B cell (primary cell): ENCODE measurements around the gene CIP2A. TPM values are rescaled to one million over a fixed set of nuclear protein-coding genes. Genes with fewer than 3 reads are reported as not detected.

Experiments
- ATAC-seq: fragments of 200-7000 bp; cut with Tn5 transposase; one replicate; pipeline ENCODE4 v1.10.0; 2021; ENCODE audit warnings: low read depth, mild to moderate bottlenecking, moderate number of reproducible peaks, moderate library complexity
- CTCF ChIA-PET: fragments of 350-600 bp; sonication (Branson Sonifier 250); formaldehyde crosslinking; loops from one replicate; lab custom pipeline; 2021; ENCODE audit warnings: antibody characterized with exemption, inconsistent platforms; lab: Charles Lee
- POLR2A ChIA-PET: fragments of 350-600 bp; sonication (Branson Sonifier 250); formaldehyde crosslinking; loops from one replicate; lab custom pipeline; 2021; ENCODE audit warnings: antibody characterized with exemption; lab: Charles Lee
- DNase-seq: peaks from one replicate; pipeline ENCODE4 v3.0.0; 2013
- H2AFZ ChIP-seq: 2 replicates; pipeline ENCODE4 v1.6.1; 2012; ENCODE audit warnings: mild to moderate bottlenecking, low read depth, low read length; ENCODE audit not compliant: insufficient read depth, poor library complexity, severe bottlenecking
- H3K27ac ChIP-seq, 2 donors: 1 replicate in 1 of 2; 2 replicates in 1 of 2; pipeline ENCODE4 v1.5.1; 2012 to 2013; ENCODE audit warnings: low read length in 2 of 2, mild to moderate bottlenecking in 2 of 2, moderate library complexity in 1 of 2
- H3K27me3 ChIP-seq, 4 experiments: fragments of 200-600 bp in 1 of 4; sonication (generic) in 1 of 4; replicated peaks in 1 of 4; 1 replicate in 2 of 4; 2 replicates in 2 of 4; pipeline versions ENCODE4 v1.6.1 to v1.7.0; 2013 to 2016; ENCODE audit warnings: low read length in 3 of 4, mild to moderate bottlenecking in 2 of 4, mixed read lengths in 1 of 4, moderate library complexity in 1 of 4; ENCODE audit not compliant: insufficient read depth in 4 of 4, control insufficient read depth in 3 of 4; ENCODE audit errors: control extremely low read depth in 1 of 4
- H3K36me3 ChIP-seq, 2 experiments: replicated peaks in 1 of 2; 1 replicate in 1 of 2; 2 replicates in 1 of 2; pipeline versions ENCODE4 v1.6.1 to v1.7.1; 2013; ENCODE audit warnings: low read length in 1 of 2; ENCODE audit not compliant: insufficient read depth in 2 of 2, control insufficient read depth in 1 of 2; ENCODE audit errors: control extremely low read depth in 1 of 2, extremely low read depth in 1 of 2
- H3K4me1 ChIP-seq, 2 donors: fragments of 200-600 bp in 1 of 2; sonication (generic) in 1 of 2; 1 replicate in 1 of 2; 2 replicates in 1 of 2; pipeline versions ENCODE4 v1.5.1 to v1.6.1; 2013 to 2017; ENCODE audit warnings: low read length in 2 of 2; ENCODE audit not compliant: control insufficient read depth in 2 of 2, insufficient read depth in 2 of 2
- H3K4me2 ChIP-seq: replicated peaks from 2 replicates; pipeline ENCODE3; 2012; ENCODE audit warnings: mild to moderate bottlenecking, low read depth, low read length; ENCODE audit not compliant: poor library complexity, severe bottlenecking
- H3K4me3 ChIP-seq, 5 experiments: fragments of 200-600 bp in 1 of 5; sonication (generic) in 1 of 5; 1 replicate in 3 of 5; 2 replicates in 2 of 5; pipeline versions ENCODE4 v1.5.1 to v1.7.0; 2011 to 2016; ENCODE audit warnings: low read length in 4 of 5, mild to moderate bottlenecking in 4 of 5, low read depth in 2 of 5, control low read depth in 1 of 5, moderate library complexity in 1 of 5; ENCODE audit not compliant: insufficient read depth in 1 of 5; ENCODE audit errors: control extremely low read depth in 1 of 5, extremely low read depth in 1 of 5
- H3K79me2 ChIP-seq: fragments of 200-600 bp; sonication (generic); one replicate; pipeline ENCODE4 v1.6.0; 2016; ENCODE audit warnings: low read length; ENCODE audit not compliant: control insufficient read depth, insufficient read depth
- H3K9ac ChIP-seq: fragments of 200-600 bp; sonication (generic); 2 replicates; pipeline ENCODE4 v1.6.1; 2017; ENCODE audit warnings: mild to moderate bottlenecking, low read length, moderate library complexity
- H3K9me3 ChIP-seq, 3 donors: one replicate each; pipeline versions ENCODE4 v1.6.1 to v1.7.1; 2013; ENCODE audit warnings: low read length in 2 of 3; ENCODE audit not compliant: control insufficient read depth in 2 of 3, insufficient read depth in 1 of 3; ENCODE audit errors: control extremely low read depth in 1 of 3
- H4K20me1 ChIP-seq: 2 replicates; pipeline ENCODE4 v1.6.0; 2012; ENCODE audit warnings: mild to moderate bottlenecking, low read length; ENCODE audit not compliant: insufficient read depth, control insufficient read depth, poor library complexity, severe bottlenecking
- H3K27ac Mint-ChIP-seq: one replicate; pipeline ENCODE4 v1.8.0; 2021; ENCODE audit warnings: mixed read lengths
- H3K27me3 Mint-ChIP-seq: one replicate; pipeline ENCODE4 v1.8.0; 2021; ENCODE audit warnings: mixed read lengths
- H3K4me1 Mint-ChIP-seq: one replicate; pipeline ENCODE4 v1.8.0; 2021; ENCODE audit warnings: mixed read lengths
- H3K4me3 Mint-ChIP-seq: one replicate; pipeline ENCODE4 v1.8.0; 2021; ENCODE audit warnings: mixed read lengths
- H3K9me3 Mint-ChIP-seq: one replicate; pipeline ENCODE4 v1.8.0; 2022; ENCODE audit warnings: mixed read lengths; ENCODE audit not compliant: insufficient read depth
- EZH2 ChIP-seq: IDR thresholded peaks from 2 replicates; pipeline ENCODE4 v1.6.1; 2012; ENCODE audit warnings: borderline replicate concordance, low read depth, mild to moderate bottlenecking, moderate library complexity, low read length; ENCODE audit not compliant: insufficient read depth, poor library complexity, severe bottlenecking
- WGBS: methylation state at CpG from one replicate; pipeline ENCODE4 v1.1.5; 2013; ENCODE audit warnings: missing lambda C conversion rate; ENCODE audit not compliant: insufficient coverage; 5-methylcytosine and 5-hydroxymethylcytosine counted together
- intact Hi-C: fragments of 100-400 bp; cut with micrococcal nuclease; formaldehyde crosslinking; loops from one replicate; pipeline ENCODE4 v1.10.0; 2022
- polyA plus RNA-seq: library from polyadenylated mRNA; depleted of rRNA; stranded (reverse); fragments of >200 nt; gene quantifications from 2 replicates; pipeline ENCODE4 v1.2.3, GENCODE V29; 2012
- total RNA-seq, 2 donors: library from RNA; stranded (reverse); fragments of 120-200 nt in 1 of 2; gene quantifications; 1 replicate in 1 of 2; 2 replicates in 1 of 2; pipeline versions ENCODE4 v1.2.3 to v1.2.4, GENCODE V29; 2013 to 2022
- TF ChIP-seq, protein P1 (sequence below): fragments of 200-600 bp; IDR thresholded peaks from one replicate; pipeline ENCODE4 v1.8.0; 2022; ENCODE audit warnings: antibody characterized with exemption, mild to moderate bottlenecking

CIP2A gene
- total and polyA plus RNA-seq, 2 donors (not counting 1 experiment from before 2014, with no cell fraction given): 2.3 to 11.0 TPM

DNA sequence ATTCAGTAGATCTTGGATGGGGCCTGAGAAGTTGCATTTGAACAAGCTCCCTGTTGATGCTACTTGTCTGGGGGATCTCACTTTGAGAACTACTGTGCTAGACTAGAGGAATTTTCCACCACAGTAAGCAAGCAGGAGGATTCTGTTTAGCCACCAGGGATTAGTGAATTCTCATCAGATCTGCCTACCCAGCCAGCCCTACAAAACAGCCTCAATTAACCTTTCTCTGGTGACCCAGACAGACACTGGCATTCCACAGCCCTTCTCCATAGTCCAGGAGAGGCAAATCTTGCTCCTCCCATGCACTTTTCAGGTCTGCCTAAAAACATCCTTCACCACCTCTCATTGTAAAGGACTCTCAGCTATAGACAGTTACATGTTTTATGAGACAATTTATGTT lies 62.1 kb downstream of the CIP2A start:
- CTCF ChIA-PET: interaction anchor here (1.0 to 2.7 kb wide), 2 partner anchors 8 to 26 kb away, joined by 4 to 6 read pairs; no protein-coding TSS in a partner anchor
- Histone ChIP-seq H3K4me2 (no peak overlapping the region), H4K20me1 (no peaks in the 10 kb centered on the region), H3K4me3 (no peak overlapping the region), H3K27me3 (peaks cover 0 to 4% (median 0%) of the 10 kb centered on the region in 4 experiments), H2AFZ (no peak overlapping the region), H3K9me3 (no peaks in the 10 kb centered on the region), H3K4me1 (peaks cover 2 to 7% of the 10 kb centered on the region in 2 donors), H3K9ac (no peak overlapping the region), H3K36me3 (no peaks in the 10 kb centered on the region), H3K27ac (no peak overlapping the region), H3K79me2 (no peaks in the 10 kb centered on the region)
- Mint-ChIP-seq H3K4me3 (no peak overlapping the region), H3K4me1 (peaks cover 9% of the 10 kb centered on the region), H3K9me3 (no peaks in the 10 kb centered on the region), H3K27ac (no peak overlapping the region), H3K27me3 (peaks cover 14% of the 10 kb centered on the region)
- ATAC-seq (no peak), DNase-seq (no peak)
- intact Hi-C loops: no loop called here
- TF ChIP-seq EZH2: no peak
- TF ChIP-seq, protein P1, sequence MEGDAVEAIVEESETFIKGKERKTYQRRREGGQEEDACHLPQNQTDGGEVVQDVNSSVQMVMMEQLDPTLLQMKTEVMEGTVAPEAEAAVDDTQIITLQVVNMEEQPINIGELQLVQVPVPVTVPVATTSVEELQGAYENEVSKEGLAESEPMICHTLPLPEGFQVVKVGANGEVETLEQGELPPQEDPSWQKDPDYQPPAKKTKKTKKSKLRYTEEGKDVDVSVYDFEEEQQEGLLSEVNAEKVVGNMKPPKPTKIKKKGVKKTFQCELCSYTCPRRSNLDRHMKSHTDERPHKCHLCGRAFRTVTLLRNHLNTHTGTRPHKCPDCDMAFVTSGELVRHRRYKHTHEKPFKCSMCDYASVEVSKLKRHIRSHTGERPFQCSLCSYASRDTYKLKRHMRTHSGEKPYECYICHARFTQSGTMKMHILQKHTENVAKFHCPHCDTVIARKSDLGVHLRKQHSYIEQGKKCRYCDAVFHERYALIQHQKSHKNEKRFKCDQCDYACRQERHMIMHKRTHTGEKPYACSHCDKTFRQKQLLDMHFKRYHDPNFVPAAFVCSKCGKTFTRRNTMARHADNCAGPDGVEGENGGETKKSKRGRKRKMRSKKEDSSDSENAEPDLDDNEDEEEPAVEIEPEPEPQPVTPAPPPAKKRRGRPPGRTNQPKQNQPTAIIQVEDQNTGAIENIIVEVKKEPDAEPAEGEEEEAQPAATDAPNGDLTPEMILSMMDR: no peak
- POLR2A ChIA-PET: no interaction called here

DNA sequence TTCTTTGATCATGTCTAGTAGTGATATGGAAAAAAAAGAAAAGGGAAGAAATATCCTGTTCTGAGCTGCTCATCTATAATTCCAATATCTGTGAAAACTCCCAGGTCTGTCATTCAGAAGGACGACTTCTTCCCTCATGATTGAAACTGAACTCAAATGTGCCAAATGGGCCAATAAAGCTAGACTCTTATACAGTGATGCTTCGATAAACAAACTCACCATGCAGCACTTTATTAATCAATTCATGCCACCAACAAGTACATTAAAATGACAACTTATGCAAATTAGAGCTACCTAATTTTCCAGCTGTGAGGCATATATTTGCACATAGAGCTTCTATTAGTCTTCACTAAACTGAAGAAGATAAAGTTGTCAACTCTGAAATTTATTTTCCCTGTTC lies 63.3 kb downstream of the CIP2A start:
- POLR2A ChIA-PET: no interaction called here
- Histone ChIP-seq H3K27me3 (peaks cover 0 to 4% (median 0%) of the 10 kb centered on the region in 4 experiments), H3K4me2 (no peak overlapping the region), H3K9ac (no peak overlapping the region), H4K20me1 (no peaks in the 10 kb centered on the region), H3K79me2 (no peaks in the 10 kb centered on the region), H3K4me3 (no peak overlapping the region), H3K27ac (no peak overlapping the region), H3K4me1 (peaks cover 2 to 7% of the 10 kb centered on the region in 2 donors), H3K9me3 (no peaks in the 10 kb centered on the region), H3K36me3 (no peaks in the 10 kb centered on the region), H2AFZ (no peak overlapping the region)
- no peak for ATAC-seq
- no peaks in the 10 kb centered on the region for H3K9me3 Mint-ChIP-seq
- intact Hi-C loops: no loop called here
- peaks cover 10% of the 10 kb centered on the region for H3K27me3 Mint-ChIP-seq
- CTCF ChIA-PET: interaction anchor here (2.3 to 2.7 kb wide), 2 partner anchors 9 to 27 kb away, joined by 6 read pairs; no protein-coding TSS in a partner anchor
- H3K27ac Mint-ChIP-seq: no peak overlapping the region
- no peak for TF ChIP-seq EZH2
- TF ChIP-seq, protein P1: no peak
- no peak overlapping the region for H3K4me3 Mint-ChIP-seq
- WGBS: 80% methylated on average over 2 of the region's 2 CpGs
- no peak for DNase-seq
- peaks cover 9% of the 10 kb centered on the region for H3K4me1 Mint-ChIP-seq
